Measurements from ENCODE around the gene CCNJL. TPM values are rescaled to one million over a fixed set of nuclear protein-coding genes. Genes with fewer than 3 reads are reported as not detected.

CCNJL gene

DNA sequence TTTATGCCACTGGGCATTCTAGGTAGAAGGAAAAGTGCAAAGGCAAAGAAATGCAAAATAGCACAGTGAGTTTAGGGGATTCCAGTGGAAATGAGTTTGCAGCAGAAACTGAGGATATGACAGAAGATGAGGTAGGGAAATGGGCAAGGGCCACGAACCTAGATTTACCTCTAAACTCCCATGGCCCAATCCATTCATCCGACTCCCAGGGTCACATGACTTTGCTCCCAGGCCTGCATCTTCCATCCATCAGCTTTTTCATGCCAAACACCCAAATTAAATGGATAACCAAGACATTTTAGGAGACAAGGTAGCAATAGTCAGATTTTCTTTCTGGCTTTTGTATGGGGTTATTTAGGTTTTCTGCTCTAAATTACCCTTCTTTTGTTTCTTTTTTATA lies 105.3 kb downstream of the CCNJL start:
- H3K4me1 ChIP-seq (ENCODE audit: control insufficient read depth, low read depth, low read length) = no peaks in the 10 kb centered on the region
- WGBS (ENCODE audit: extremely low coverage, insufficient coverage, low lambda C conversion rate) = no CpG with 5 or more reads among the region's 2 CpGs
- H2BK5ac ChIP-seq (ENCODE audit: low read length) = no peak overlapping the region
- H3K27me3 ChIP-seq (ENCODE audit: insufficient read depth, low read length, poor library complexity) = no peaks in the 10 kb centered on the region
- no peak overlapping the region for H2BK15ac ChIP-seq (replicated peaks; ENCODE audit: low read depth)
- no peak for DNase-seq
- H3K4ac ChIP-seq (ENCODE audit: low read depth, low read length) = no peak overlapping the region
- no peak overlapping the region for H3K9ac ChIP-seq (ENCODE audit: low read length)
- no peaks in the 10 kb centered on the region for H3K79me2 ChIP-seq (ENCODE audit: control insufficient read depth, insufficient read depth, low read length)
- H3K27ac ChIP-seq (ENCODE audit: low read depth, low read length) = no peak overlapping the region
- no peak overlapping the region for H4K5ac ChIP-seq (ENCODE audit: low read length)
- H4K8ac ChIP-seq (ENCODE audit: low read depth, low read length) = no peak overlapping the region
- H2BK120ac ChIP-seq (ENCODE audit: low read depth, low read length) = no peak overlapping the region
- H3K23ac ChIP-seq (ENCODE audit: low read length) = no peak overlapping the region
- H3K79me1 ChIP-seq (ENCODE audit: low read length) = no peaks in the 10 kb centered on the region
- H3K4me3 ChIP-seq (ENCODE audit: low read length) = no peak overlapping the region
- no peak overlapping the region for H3K56ac ChIP-seq (ENCODE audit: low read length)
- H3K18ac ChIP-seq (ENCODE audit: low read length) = no peak overlapping the region
- H3K36me3 ChIP-seq (ENCODE audit: control insufficient read depth, insufficient read depth, low read length) = no peaks in the 10 kb centered on the region
- H3K4me2 ChIP-seq (ENCODE audit: low read length) = no peak overlapping the region
- no peak overlapping the region for H2AK5ac ChIP-seq (ENCODE audit: low read length)

Small RNAs within 50 kb of the gene (small RNA-seq; reads per million reads assigned to genes)
- not detected for gene AC112191.3 (ENCODE audit: insufficient read depth)

All from mesendoderm (in vitro differentiated cells).